Right lung (tissue), 5 donors: ENCODE data around the gene NEUROD1. TPM values are rescaled to one million over a fixed set of nuclear protein-coding genes. Genes with fewer than 3 reads are reported as not detected.

ENCODE experiments used
- DNase-seq, 2 donors: peaks; one replicate each; pipeline ENCODE4 v3.0.0-alpha.2; 2013
- polyA plus RNA-seq, 5 donors: library from polyadenylated mRNA; unstranded; fragments of 120-200 nt; gene quantifications; one replicate each; pipeline versions ENCODE4 v1.2.1 to v1.2.3, GENCODE V29; 2013; ENCODE audit warnings: inconsistent platforms in 1 of 5, low replicate concordance in 1 of 5; ENCODE audit not compliant: insufficient read length in 5 of 5, insufficient read depth in 1 of 5

NEUROD1 gene
- polyA plus RNA-seq, 5 donors = 0.60 to 2.1 (median 1.1) TPM

DNA sequence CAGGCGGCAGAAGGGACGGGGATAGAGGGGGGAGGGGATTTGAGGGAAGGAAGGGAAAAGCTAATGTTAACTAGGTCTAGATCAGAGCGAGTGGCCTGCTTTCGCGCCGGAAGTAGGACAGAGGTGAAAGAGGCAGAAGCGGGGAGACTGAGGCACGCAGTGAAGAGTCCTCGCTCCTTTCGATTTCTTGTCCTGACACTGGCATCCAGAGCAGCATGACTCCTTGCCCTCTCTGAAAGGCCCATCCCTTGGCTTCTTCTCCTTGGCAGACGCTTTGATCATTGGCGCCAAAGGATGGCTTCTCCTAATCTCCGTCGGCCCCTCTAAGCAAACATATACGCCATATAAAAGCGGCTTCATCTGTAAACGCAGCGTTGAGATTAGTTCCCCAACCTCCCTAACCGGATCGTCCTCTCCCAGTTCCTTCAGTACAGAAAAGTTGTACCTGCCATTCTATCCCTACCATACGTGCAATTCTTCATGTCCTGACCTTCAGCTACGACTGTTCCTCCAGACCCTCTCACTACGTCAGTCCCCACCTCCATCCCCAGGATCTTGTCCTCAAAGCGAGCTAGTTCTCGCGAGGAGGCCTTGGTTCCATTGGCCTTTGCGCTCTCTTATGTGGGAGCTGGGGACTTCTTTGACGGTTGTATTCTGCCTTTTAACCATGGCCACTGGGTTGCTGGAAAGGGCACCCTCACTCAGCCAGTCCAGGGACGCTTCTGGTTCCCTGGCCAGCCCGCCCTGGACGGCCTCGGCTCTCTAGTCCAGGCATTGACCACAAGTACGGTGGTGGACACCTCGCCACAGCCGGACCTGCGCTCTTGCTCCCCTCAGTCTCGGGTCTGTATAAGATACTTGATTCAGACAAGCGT lies 857 bp upstream of the NEUROD1 start:
- DNase-seq = no peak

- no peak for DNase-seq
Observed at GRCh38 chr2:181679544-181679979, 755 bp downstream of the NEUROD1 start.

GRCh38 chr2:181678861-181679543 lies 1.3 kb downstream of the NEUROD1 start:
- no peak for DNase-seq

DNA sequence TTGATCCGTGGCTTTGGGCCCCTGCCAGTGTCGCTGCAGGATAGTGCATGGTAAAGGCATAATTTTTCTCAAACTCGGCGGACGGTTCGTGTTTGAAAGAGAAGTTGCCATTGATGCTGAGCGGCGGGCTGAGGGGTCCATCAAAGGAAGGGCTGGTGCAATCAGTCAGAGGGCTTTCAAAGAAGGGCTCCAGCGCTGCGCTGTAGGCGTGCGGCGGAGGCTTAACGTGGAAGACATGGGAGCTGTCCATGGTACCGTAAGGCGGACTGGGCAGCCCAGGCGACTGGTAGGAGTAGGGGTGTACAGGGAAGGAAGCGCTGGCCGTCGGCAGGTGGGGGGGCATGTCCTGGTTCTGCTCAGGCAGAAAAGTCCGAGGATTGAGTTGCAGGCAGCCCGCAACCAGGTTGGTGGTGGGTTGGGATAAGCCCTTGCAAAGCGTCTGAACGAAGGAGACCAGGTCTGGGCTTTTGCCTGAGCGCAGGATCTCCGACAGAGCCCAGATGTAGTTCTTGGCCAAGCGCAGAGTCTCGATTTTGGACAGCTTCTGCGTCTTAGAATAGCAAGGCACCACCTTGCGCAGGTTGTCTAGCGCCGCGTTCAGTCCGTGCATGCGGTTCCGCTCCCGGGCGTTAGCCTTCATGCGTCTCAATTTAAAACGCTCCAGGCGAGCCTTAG lies 2.3 kb downstream of the NEUROD1 start:
- peak; percentile 71 to 76 for DNase-seq

- DNase-seq = no peak
Observed at GRCh38 chr2:181675254-181675653, 5.1 kb downstream of the NEUROD1 start.

GRCh38 chr2:181674461-181674860 lies 5.9 kb downstream of the NEUROD1 start:
- no peak for DNase-seq

DNA sequence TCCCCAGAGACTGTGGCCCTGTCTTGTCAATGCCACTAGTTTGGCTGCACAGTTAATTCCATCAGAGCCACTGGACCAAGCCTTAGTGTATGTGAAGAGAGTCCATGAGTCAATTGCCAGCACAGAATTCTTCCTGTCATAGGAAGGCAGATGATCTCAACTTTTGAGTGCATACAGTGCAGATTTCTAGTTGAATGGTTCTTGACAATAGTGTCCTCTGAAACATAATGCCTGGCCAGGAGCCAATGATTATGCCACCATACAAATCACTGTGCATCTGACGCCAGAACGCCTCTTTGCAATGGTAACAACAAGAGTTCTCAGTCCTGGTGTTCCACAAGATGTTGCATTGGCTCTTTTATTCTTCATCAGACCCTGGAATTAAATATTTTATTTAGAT lies 7.1 kb downstream of the NEUROD1 start:
- DNase-seq = no peak

DNA sequence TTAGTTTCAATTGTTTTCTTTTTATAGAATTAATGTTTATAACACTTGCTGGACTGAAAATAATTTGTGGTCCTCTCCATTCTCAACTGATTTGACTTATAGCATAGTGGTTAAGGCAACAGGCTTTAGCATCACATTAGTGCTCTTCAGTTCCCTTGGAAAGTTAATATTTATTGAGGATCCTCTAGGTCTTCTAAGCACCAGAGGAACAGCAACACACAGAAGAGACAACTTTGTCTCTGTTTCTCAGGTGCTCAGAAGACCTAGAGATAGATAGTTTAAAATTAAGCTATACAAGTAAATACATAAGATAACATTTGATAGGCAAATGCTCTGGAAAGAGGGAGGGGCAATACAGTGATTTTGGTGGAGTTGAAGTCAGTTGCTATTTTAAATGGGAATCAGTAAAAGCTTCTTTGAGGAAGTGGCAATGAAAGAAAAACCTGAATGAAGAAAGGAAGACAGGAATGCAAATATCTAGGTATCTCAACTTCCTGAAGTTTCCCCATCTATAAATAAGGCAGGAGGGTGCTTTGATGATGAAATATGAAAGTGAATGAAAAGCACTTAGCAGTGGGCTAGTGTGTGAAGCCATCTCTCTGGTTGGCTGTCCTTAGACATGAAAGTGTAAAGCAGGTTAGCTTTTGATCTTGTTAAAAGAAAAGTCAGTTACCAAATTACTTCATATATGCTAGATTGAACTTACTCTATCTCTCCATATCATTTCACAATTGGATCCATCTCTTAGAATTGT lies 7.9 kb downstream of the NEUROD1 start:
- no peak for DNase-seq

- DNase-seq = no peak
Observed at GRCh38 chr2:181670632-181671031, 9.7 kb downstream of the NEUROD1 start.

DNA sequence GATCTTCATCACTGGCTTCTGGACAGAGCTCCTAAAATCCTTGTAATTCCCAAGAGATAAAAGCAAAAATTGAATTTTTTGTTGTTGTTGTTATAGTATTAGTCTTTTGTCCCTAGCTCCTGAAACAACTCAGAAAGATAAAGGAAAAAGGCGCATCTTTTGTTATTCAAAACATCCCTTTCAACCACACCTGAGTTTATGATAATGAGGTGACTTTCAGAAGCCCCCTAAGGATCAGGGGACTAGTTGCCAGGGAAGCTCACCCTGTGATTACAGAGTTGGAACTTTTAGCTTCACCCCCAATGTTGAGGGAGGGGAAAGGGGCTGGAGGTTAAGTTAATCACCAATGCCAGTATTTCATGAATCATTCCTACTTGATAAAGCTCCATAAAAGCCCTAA lies 13.1 kb downstream of the NEUROD1 start:
- DNase-seq = no peak

DNA sequence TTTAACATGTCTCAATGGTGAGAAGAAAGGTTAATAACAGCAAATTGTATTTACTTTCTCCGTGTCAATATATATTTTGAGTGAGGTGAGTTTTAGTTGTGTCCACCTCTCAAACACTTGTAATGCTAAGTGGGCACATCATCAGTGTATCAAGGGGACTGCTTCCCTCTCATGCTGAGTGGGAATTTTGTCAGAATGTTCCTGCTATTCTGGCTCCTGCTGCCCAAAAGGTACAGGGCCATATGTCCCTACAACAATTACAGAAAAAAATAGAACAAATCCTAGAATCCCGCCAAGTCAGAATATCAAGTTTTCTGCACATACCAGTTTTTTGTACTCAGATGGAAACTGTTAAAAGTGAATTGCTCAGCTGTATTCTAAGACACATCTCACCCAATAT lies 18.0 kb downstream of the NEUROD1 start:
- no peak for DNase-seq

DNA sequence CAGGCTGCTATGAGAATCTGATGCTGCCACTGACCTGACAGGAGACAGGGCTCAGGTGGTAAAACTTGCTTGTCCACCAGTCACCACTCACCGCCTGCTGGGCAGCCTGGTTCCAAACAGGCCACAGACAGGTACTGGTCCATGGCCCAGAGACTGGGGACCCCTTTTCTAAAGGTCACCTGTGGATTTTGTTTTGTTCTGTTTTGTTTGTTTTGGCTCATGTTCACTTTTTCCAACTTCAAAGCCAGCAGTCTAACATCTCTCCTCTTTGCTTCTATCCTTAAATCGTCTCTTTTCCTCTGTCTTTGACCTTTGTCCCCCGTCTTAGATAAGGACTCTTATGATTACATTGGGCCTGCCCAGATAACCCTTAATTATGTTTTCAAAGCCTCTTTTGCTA lies 20.1 kb downstream of the NEUROD1 start:
- no peak for DNase-seq

GRCh38 chr2:181658444-181658843 lies 21.9 kb downstream of the NEUROD1 start:
- no peak for DNase-seq

DNA sequence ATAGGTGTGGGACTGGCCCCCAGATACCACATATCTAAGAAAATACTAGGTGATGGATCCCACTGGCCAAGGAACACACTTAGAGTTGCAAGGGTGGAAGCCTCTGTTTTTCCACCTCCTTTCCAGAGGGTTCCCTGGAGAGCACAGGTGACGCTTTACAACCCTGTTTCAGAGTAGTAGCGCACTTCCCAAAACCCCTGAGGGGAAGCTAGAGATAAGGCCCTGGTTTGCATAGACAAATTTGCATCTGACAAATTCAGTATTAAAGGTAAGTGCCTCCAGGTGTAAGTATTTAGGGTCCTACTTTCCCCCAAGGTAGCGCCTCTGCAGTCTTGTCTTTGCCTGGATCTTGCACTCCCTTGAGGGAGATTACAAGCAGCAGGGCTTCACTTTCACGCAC lies 22.9 kb downstream of the NEUROD1 start:
- no peak for DNase-seq

DNA sequence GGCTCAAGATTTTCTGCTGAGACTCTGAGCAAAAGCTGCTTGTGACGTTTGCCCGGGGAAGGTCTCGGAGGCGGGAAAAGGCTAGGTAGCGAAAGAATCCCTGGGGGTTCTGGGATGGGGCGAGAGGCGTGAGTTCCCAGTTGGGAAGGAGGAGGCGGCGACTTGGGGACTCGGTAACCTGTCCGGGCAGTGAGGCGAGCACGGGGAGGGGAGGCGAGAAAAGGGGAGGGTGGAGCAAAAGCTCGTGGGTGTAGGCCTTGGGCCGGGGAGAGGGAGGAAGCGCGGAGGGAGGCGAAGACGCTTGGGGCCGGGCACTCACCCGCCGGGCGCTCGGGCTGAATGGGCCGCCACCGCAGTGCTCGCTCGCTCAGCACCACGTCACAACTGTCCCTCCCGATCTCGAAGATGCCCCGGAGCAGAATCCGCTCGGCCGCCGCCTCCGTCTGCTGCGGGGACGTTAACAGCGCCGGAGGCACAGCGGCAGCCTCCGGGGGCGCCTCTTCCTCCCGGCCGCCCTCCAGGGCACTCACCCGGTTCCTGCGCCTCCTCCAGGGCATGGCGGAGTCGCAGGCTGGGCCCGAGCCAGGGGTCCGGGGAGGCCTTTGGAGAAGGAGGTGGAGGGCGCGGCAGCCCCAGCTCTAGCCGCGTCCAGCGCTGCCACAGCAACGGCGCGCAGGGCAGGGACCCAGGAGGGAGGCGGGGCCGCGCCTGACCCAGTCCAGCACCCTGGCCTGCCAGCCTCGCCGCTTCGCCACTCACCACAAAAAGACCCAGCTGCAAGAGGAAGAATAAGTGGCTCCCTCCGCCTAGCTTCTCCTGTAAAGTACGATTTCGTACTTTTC lies 23.6 kb downstream of the NEUROD1 start, which contains the start of gene CERKL:
TSS of gene CERKL (minus strand) at position 656 of the 842 bp plus-strand sequence. CDS start at position 557, 99 bp downstream.
- peak in 1 of 2 donors; percentile 13 for DNase-seq

- DNase-seq = no peak
Observed at GRCh38 chr2:181655519-181655918, 24.8 kb downstream of the NEUROD1 start.

DNA sequence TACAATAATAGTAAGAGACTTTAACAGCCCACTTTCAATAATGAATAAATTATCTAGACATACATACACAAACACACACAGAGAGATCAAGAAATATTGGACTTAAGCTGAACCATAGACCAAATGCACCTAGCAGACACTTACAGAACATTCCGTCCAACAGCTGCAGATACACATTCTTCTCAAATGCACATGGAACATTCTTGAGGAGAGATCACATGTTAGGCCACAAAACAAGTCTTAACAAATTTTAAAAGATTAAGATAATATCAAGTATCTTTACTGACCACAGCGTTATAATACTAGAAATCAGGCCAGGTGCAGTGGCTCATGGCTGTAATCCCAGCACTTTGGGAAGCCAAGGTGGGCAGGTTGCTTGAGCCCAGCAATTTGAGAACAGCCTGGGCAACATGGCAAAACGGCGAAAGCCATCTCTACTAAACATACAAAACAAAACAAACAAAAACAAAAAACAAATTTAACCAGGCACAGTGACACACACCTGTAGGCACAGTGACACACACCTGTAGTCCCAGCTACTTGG lies 30.8 kb downstream of the NEUROD1 start:
- DNase-seq = no peak

DNA sequence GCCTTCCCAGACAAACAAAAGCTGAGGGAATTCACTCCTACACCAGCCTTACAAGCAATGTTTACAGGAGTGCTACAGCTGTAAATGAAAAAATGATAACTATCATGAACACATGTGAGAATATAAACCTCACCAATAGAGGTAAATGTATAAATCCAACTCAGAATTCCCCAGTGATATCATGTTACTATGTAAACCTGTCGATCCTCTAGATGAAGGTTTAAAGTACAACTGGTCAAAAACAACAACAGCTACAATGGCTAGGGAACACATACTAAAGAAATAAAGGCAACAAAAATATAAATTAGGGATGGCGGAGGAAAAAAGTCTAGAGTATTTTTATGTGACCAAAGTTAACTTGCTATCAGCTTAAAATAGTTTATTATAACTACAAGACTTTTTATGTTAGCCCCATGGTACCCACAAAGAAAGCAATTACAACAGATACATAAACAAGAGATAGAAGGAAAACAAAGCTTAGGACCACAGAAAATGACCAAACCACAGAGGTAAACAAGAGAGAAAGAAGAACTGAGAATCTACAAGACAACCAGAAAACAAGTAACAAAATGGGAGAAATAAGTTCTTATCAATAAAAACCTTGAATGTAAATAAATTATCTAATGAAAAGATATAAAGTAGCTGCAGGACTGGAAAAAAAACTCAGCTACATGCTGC lies 31.7 kb downstream of the NEUROD1 start:
- no peak for DNase-seq

GRCh38 chr2:181646415-181646987 lies 33.8 kb downstream of the NEUROD1 start:
- DNase-seq = no peak
